GM12891 (cell line): ENCODE results near the gene GPR101. TPM values are rescaled to one million over a fixed set of nuclear protein-coding genes. Genes with fewer than 3 reads are reported as not detected.

Experiments
- DNase-seq: peaks from one replicate; pipeline ENCODE4 v3.0.0; 2011; ENCODE audit warnings: low spot score; ENCODE audit not compliant: insufficient read length
- FAIRE-seq: peaks from 2 replicates; lab custom pipeline; 2011; peaks lifted over from hg19 to GRCh38; lab: Jason Lieb, UNC
- PAX5 ChIP-seq: IDR thresholded peaks from 2 replicates; pipeline ENCODE4 v1.6.1; 2011; ENCODE audit warnings: low read length, moderate library complexity, mild to moderate bottlenecking; ENCODE audit not compliant: insufficient read depth, severe bottlenecking
- POLR2A ChIP-seq: IDR thresholded peaks from 2 replicates; pipeline ENCODE4 v1.6.1; 2011; ENCODE audit warnings: low read depth, low read length, control low read depth
- POLR2AphosphoS5 ChIP-seq: IDR thresholded peaks from 2 replicates; pipeline ENCODE4 v1.6.1; 2011; ENCODE audit warnings: low read depth, low read length, control low read depth
- POU2F2 ChIP-seq: IDR thresholded peaks from 2 replicates; pipeline ENCODE4 v1.6.1; 2011; ENCODE audit warnings: low read depth, mild to moderate bottlenecking, control low read depth, low read length, moderate library complexity
- SPI1 ChIP-seq: IDR thresholded peaks from 2 replicates; pipeline ENCODE4 v1.6.1; 2011; ENCODE audit warnings: low read depth, low read length, control low read depth
- TAF1 ChIP-seq: IDR thresholded peaks from 2 replicates; pipeline ENCODE4 v1.6.1; 2011; ENCODE audit warnings: low read depth, low read length, control low read depth
- polyA plus RNA-seq: library from polyadenylated mRNA; unstranded; fragments of >200 nt; gene quantifications from one replicate; pipeline ENCODE4 v1.2.1, GENCODE V29; 2012; ENCODE audit warnings: low read depth, missing spikeins, inconsistent platforms; ENCODE audit not compliant: missing spikeins

The GPR101 gene, protein sequence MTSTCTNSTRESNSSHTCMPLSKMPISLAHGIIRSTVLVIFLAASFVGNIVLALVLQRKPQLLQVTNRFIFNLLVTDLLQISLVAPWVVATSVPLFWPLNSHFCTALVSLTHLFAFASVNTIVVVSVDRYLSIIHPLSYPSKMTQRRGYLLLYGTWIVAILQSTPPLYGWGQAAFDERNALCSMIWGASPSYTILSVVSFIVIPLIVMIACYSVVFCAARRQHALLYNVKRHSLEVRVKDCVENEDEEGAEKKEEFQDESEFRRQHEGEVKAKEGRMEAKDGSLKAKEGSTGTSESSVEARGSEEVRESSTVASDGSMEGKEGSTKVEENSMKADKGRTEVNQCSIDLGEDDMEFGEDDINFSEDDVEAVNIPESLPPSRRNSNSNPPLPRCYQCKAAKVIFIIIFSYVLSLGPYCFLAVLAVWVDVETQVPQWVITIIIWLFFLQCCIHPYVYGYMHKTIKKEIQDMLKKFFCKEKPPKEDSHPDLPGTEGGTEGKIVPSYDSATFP
- polyA plus RNA-seq = not detected

DNA sequence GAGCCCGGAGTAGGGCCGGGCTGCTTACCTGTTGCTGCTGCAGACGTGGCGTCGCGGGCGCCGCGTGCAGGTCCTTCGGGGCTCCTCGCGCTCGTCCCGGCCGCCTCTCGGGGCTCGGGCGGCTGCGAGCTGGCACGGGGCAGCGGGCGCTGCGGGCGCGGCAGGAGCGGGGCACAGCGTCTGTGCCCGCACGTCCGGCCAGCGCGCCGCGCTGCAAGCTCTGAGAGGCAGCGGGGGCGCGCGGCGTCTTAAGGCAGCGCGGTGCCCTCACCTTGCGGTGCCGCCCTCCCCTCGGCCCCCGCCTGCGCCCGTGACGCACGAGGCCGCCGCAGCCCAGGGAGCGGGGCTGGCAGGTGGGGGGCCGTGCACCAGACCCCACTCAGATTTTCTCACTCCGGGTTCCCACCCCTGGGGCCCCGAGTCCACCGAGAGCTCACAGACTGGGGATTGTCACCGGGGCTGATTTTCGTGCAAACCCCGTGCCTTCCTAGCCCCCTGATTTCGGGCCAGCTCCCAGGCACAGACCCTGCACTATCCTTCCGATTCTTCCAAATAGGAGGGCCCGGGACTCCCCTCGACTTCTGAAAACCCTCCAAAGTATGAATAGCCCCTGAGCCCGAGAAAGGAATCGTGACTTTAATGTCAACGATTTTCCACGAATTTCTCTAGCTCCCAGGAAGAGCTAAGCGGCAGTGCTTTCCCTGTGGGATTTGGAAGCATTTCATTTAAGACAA lies at the start of gene GPR101:
GPR101 (minus strand) TSS at position 222 of the 734 bp plus-strand sequence. CDS start 2,321 bp downstream, outside the sequence.
- DNase-seq = no peak

DNA sequence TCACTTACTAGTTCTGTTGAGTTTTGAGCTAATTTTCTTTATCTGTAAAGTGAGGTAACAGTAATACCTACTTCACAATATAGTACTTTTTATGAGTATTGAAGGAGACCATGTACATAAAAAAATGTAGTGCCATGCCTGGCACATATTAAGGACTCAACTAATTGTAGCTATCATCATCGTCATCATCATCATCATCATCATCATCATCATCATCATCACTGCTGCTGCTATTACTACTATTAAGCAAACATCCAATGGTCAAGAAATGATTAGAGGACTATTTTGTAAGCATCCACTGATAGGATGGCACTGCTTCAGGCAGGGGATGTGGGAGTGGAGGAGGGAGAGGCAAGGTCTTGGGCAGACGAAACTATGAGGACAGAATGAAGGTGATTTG lies 47.4 kb upstream of the GPR101 start:
- TF ChIP-seq TAF1 (no peak), POLR2A (no peak), POLR2AphosphoS5 (no peak), SPI1 (no peak), PAX5 (no peak), POU2F2 (no peak)
- DNase-seq = no peak
- FAIRE-seq = no peak

More for the DNA sequence above, at the start of gene GPR101:
- FAIRE-seq = no peak
- no peak for TF ChIP-seq SPI1
- TF ChIP-seq TAF1 = no peak
- TF ChIP-seq PAX5 = no peak
- no peak for TF ChIP-seq POLR2A
- TF ChIP-seq POU2F2 = no peak
- TF ChIP-seq POLR2AphosphoS5 = no peak

DNA sequence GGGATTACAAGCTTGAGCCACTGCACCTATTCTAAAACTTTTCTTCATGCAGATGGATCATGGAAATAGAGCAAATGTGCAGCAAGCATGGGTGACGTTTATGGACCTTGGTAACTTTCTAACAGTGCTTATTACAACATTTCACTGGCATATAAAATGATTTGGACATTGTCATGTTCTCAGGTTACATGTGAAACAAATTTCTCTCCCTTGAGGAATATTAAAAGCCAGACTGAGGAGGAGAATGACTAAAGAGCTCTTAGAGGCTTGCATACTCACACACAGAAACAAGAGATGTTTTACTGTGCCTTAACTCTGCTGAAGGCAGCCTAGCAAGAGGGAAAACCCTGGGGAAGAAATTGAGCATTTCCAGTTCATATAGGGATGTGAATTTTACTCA lies 38.6 kb upstream of the GPR101 start:
- TF ChIP-seq TAF1 (no peak), POU2F2 (no peak), PAX5 (no peak), SPI1 (no peak), POLR2AphosphoS5 (no peak)
- DNase-seq (no peak), FAIRE-seq (no peak)

DNA sequence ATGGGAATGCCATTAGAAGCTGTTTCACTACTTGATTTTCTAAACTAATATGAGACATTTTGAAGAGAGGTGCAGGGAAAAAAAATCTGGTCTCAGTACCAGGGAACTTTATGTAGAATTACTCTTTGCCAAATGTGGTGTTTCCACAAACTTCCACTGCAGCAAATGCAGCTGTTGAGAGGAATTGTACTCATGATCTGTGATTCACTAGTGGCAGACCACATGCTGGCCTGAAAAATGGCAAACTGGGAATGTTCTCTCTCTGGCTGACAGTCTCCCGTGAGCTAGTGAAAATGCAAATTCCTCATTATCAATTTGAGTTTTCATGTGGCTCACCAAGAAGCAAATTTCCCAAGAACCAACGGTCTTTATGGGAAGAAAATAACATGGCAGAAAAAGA lies 37.8 kb upstream of the GPR101 start:
- FAIRE-seq (no peak), DNase-seq (no peak)
- TF ChIP-seq SPI1 (no peak), PAX5 (no peak), POLR2A (no peak), TAF1 (no peak), POU2F2 (no peak), POLR2AphosphoS5 (no peak)

DNA sequence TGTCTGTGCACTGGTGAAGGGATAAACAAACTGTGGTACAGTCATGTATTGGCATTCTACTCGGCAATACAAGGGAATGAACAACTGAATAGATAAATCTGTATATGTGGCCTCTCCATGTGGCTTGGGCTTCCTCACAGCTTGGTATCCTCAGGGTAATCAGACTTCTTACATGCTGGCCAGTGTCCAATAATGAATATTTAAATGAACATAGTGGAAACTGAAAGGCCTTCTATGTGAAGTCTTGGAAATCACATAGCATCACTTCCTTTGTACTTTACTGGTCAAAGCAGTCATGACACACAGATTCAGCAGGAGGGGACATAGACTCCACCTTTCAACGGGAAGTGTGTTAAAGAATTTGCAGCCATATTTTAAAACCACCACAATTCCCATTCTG lies 33.4 kb upstream of the GPR101 start:
- TF ChIP-seq POLR2AphosphoS5 (no peak), POLR2A (no peak), POU2F2 (no peak), TAF1 (no peak), PAX5 (no peak), SPI1 (no peak)
- DNase-seq = no peak
- FAIRE-seq = peak; percentile 23

DNA sequence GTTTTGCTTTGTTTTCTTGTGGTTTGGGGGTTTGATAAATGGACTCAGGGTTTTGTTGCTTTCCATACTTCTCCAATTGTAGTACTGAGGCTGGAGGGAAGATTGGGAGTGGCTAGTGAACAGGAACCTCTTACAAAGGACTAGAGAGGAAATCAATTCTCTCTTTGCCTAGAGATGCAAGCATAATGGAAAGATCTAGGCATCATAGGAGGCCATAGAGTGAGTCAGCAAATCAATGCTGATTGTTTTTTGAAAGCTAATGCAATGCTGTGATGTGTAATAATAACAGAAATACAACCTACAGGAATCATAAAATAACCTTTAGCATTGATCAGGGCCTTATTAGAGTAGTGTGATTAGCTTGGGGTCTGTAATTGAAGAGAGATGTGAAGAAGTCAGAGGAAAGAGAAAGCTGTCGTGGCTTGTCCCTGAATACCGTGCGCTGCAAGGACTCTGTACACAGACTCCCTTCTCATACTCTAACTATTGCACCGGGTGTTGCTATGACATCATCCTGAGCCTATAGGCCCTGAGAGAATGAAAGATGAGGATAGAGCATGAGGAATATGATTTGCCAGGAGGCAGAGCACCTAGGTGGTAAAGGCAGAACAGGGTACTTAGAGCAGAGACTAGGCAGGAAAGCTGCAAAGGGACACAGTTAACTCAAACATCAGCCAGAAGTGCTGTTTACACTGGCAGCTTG lies 29.3 kb upstream of the GPR101 start:
- no peak for TF ChIP-seq POLR2AphosphoS5
- TF ChIP-seq SPI1 = no peak
- no peak for TF ChIP-seq POU2F2
- no peak for TF ChIP-seq POLR2A
- no peak for DNase-seq
- no peak for FAIRE-seq

DNA sequence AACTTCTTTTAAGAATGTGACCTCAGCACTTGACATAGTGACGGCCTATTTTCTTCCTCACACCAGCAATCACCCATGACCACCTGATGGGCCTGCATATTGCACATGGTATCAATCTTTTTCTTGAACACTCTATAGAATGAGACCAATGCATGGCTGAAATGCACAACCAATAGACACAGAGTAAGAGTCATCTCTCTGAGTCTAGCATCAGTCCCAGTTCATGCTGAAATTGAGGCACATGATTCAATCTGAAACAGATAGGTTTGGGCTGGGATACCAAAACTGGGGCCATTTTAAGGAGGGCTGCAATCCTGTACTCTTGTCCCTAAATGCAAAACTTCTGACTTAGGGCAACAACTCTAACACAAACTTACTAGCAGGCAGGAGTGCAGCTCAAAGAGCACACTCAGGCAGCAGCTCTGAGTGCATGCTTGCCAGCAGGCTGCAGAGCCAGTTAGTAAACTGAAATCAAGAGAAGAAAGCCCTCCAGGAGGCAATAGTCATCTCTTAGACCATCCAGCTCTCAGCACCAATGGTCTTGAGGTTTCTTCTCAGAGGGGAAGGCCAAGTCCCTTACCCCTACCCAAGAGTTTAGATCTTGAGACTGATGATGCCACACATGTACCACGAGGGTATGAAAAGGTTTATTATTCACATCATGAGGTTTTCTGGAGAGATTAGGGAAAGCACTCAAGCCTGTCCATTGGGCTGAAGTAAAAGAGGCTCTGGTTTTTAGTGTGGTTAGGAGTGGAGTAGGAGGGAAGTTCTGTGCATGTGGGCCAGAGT lies 24.7 kb upstream of the GPR101 start:
- DNase-seq = no peak
- FAIRE-seq = no peak
- TF ChIP-seq POLR2AphosphoS5 = no peak
- TF ChIP-seq POLR2A = no peak
- TF ChIP-seq POU2F2 = no peak
- no peak for TF ChIP-seq PAX5
- no peak for TF ChIP-seq TAF1
- TF ChIP-seq SPI1 = no peak

DNA sequence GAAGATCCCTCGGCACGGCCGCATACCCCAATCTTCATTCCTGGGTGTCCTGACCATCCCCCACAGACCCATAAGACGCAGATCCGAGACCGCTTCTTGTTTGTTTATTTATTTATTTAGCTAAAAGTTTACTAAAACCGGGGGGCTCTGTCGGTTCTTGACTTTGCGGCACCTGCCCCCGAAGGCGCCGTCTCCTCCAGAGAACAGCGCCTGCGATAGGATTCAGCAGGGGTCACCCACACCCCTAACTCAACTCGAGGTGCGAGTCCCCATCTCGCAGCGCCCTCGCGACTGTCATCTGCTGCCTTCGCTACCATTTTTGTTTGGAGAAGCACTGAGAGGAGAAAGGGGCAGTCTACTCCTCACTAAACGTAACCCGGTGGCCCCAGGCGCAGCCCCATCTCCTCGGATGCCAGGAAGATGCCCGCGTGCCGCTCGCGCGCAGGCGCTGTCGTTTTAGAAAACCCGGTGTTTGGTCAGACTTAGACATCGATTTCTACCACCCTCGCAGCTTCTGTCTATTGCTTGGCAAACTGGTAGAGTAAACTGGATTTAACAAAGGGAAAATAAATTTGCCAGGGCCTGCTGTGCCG lies 18.9 kb upstream of the GPR101 start:
- TF ChIP-seq POLR2AphosphoS5 (no peak), POU2F2 (no peak), PAX5 (no peak)
- peak; percentile 26 for FAIRE-seq
- DNase-seq = no peak

DNA sequence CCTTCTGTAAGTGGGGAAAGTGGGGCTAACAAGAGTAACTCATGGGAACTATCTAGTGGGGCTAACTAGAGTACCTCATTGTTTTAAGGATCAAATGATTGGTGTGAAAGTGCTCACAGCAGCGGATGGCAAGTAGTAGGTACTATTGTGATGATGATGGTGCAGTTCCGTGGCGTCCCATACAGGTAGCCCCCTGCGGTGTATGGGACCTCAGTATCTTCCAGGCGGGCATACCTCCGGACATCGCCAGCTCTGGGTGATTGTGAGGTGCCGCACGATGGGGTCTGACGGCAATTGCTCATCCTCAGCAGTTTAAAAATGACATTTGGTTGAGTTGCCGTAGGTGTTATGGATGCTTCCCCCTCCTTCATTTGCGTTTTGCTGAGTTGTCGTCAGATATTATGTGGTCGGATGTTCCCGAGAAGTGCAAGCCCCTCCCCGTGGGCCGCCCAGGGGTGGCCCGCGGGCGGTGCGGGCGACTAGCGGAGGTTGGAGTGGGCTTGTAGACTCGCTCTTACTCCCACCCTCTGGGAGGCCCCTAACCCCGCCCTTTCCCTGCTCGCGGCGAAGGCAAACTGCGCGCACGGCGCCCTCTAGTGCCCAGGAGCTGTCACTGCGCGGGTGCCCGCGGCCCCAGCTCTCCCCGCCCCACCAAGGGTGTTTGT lies 18.3 kb upstream of the GPR101 start:
- FAIRE-seq (peak; percentile 94), DNase-seq (peak; percentile 49)
- TF ChIP-seq SPI1 (no peak), POLR2A (no peak), PAX5 (no peak), POLR2AphosphoS5 (no peak), TAF1 (no peak), POU2F2 (no peak)
